Measurements from ENCODE around the gene TAPT1. TPM values are rescaled to one million over a fixed set of nuclear protein-coding genes. Genes with fewer than 3 reads are reported as not detected.
A peak's percentile ranks its signal among the peaks of the same experiment; 100 is the strongest.
"Not testable (repeated sequence)": the region's sequence is repeated elsewhere in the genome, so short reads cannot be mapped to it uniquely, and the experiment has no call there.

TAPT1 gene, protein sequence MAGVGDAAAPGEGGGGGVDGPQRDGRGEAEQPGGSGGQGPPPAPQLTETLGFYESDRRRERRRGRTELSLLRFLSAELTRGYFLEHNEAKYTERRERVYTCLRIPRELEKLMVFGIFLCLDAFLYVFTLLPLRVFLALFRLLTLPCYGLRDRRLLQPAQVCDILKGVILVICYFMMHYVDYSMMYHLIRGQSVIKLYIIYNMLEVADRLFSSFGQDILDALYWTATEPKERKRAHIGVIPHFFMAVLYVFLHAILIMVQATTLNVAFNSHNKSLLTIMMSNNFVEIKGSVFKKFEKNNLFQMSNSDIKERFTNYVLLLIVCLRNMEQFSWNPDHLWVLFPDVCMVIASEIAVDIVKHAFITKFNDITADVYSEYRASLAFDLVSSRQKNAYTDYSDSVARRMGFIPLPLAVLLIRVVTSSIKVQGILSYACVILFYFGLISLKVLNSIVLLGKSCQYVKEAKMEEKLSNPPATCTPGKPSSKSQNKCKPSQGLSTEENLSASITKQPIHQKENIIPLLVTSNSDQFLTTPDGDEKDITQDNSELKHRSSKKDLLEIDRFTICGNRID
- total RNA-seq (ENCODE audit: low replicate concordance) = 11.5 and 21.1 TPM in 2 replicates

DNA sequence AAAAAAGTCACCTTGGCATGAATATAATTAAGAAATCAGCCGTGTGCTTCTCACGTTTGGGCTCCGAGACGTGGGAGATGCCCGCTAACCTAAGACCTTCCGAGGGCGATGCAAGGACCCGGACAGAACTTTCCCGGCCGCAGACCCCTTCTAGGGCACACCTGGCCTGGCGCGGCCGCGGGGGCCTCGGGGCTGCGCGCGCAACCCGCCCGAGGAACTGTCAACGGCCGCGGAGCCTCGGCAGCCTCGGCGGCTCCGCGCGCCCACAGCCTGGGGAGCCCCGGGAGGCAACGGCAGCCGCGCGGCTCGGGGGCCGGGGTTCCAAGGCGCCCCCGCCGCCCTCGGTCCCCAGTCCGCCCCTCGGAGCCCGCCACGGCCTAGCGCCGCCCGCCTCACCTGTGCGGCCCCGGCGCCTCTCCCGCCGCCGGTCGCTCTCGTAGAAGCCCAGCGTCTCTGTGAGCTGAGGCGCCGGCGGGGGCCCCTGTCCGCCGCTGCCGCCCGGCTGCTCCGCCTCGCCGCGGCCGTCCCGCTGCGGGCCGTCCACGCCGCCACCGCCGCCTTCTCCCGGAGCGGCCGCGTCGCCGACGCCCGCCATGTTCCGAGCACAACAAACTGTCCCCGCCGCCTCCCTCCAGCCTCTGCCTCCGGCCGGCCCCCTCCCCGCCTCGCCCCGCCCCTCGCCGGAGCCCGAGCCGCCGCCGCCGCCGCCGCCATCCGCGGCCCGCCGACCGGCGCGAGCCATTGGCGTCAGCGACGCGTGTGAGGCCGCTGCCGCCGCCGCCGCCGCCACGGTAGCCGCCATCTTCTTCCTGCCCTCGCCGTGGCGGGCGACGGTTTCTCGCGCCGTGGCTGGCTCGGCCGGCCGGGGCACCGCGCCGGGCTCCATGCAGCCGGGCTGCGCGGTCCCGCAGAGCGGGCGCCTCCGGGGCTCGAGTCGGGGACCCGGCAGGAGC is at the start of gene TAPT1:
Gene TAPT1, minus strand, starts transcription at position 609 of the 953 bp plus-strand sequence. Its CDS starts 14 bp downstream, at position 595.
- H3K4me3 ChIP-seq (ENCODE audit: low read depth, low read length) = peak within 1 kb of the TSS; percentile 92
- TF ChIP-seq, protein P1, sequence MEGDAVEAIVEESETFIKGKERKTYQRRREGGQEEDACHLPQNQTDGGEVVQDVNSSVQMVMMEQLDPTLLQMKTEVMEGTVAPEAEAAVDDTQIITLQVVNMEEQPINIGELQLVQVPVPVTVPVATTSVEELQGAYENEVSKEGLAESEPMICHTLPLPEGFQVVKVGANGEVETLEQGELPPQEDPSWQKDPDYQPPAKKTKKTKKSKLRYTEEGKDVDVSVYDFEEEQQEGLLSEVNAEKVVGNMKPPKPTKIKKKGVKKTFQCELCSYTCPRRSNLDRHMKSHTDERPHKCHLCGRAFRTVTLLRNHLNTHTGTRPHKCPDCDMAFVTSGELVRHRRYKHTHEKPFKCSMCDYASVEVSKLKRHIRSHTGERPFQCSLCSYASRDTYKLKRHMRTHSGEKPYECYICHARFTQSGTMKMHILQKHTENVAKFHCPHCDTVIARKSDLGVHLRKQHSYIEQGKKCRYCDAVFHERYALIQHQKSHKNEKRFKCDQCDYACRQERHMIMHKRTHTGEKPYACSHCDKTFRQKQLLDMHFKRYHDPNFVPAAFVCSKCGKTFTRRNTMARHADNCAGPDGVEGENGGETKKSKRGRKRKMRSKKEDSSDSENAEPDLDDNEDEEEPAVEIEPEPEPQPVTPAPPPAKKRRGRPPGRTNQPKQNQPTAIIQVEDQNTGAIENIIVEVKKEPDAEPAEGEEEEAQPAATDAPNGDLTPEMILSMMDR (IDR thresholded peaks at IDR 0.05; ENCODE audit: insufficient read depth, low read length) = no peak
- peak; percentile 39 for DNase-seq (ENCODE audit: low read depth)

DNA sequence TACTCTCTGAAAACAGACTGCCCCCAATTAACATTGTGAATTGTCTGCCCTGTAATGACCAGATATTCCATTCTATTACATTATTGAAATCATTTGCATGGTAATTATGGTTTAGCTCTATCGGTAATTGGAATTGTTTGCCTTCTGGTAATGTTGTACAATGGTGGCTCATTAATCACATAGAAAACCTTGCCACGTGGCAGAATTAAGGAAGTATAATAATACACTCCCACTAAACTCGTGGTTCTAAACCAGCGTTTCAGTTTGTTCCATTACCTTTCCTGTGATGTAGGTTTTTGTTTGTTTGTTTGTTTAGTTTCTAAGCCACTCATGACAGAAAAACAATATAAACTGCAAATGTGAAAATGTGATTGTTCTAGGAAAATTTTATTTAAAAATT is 45.1 kb upstream of the TAPT1 start:
- H3K4me3 ChIP-seq (ENCODE audit: low read depth, low read length) = no peak overlapping the region
- TF ChIP-seq, protein P1 (IDR thresholded peaks at IDR 0.05; ENCODE audit: insufficient read depth, low read length) = no peak
- DNase-seq (ENCODE audit: low read depth) = no peak

DNA sequence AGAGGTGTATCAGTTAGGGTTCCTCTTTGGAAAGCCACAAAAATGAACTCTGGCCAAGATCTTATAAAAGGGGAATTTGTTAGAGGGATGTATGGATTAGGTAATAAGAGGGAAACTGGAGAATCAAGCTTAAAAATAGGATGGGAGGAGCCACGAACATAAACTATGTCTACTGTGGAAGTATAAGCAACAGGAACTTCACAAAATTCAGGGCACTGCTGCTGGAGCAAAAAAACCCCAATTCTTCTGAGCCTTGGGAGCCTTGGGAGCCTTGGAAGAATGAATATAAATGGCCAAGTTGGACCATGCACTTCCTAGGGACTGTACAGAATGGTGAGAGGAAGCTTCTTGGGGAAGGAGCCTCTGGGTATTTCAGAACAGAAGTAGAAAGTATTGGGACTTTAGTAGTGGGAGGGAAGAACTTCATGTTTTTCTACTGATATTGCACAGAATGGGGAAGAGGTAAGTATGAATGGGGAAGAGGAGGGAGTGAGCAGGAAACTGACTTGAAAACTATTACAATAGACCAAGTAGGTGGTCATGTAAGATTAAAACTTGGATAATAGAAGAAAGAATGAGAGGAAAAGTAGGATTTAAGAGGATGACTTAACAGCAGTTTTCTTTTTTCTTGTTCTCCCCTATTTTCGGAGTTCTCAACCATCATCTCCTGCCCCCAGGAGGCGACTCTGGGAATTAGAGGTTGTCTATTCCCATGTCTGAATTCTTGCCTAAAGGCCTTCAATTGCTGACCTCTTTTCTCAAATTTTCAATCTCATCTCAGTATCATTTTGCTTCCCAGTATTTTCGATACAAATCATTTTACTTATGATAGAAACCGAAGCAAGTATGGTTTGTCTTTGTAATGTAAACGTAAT is 44.4 kb upstream of the TAPT1 start:
- no peak overlapping the region for H3K4me3 ChIP-seq (ENCODE audit: low read depth, low read length)
- no peak for DNase-seq (ENCODE audit: low read depth)

DNA sequence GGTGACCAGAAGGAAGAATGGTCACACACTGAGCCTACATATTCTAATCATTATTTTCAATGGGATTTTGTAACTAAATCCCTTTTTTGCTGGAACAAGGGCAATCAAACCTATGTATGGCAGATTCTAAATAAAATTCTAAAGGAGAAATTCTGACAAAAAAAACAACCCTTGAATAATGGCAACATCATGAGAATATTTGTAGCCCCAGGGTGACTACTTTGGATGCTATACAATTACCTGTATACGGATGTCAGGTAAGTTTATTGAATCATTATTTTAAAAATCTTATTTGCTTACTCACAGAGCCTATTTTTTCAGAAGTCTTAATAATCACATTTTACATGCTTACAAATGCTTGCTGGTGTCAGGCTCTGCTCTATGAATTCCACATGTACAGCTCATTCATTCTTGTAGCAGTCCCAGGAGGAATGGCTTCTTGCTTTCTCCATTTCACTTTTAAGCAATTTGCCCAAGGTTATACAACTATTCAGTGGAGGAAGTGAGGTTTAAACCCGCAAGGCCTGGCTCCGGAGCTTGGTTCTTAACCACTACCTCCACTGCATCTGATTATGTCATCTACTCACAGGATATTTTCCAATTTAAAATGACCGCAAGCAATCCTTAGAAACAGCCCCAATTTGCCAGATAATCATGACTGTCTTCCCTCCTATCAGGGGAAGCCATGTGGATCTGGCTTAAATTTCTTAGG is 43.6 kb upstream of the TAPT1 start:
- DNase-seq (ENCODE audit: low read depth) = peak; percentile 98
- H3K4me3 ChIP-seq (ENCODE audit: low read depth, low read length) = not testable (repeated sequence)

More for the DNA sequence above, 44.4 kb upstream of the TAPT1 start:
- TF ChIP-seq, protein P1 (IDR thresholded peaks at IDR 0.05; ENCODE audit: insufficient read depth, low read length) = no peak

DNA sequence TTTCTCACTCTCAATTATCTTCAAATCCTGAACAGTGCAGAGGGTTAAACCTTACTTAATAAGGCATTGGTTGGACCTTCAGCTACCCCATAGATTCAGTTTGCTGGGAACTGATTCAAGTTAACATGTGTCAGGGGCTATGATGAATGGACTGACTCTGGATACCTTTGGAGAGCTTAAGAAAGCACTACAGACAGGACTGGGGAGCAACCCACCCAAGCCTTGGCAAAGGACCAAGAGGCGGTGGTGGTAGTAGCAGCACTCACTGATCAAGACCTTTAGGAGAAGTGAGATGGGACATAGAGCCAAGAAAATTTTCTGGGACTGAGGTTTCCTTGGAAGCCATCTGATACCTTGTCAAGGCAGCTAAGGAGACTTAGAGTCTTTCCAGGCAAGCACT is 43.0 kb upstream of the TAPT1 start:
- DNase-seq (ENCODE audit: low read depth) = peak; percentile 40
- TF ChIP-seq, protein P1 (IDR thresholded peaks at IDR 0.05; ENCODE audit: insufficient read depth, low read length) = no peak
- no peak overlapping the region for H3K4me3 ChIP-seq (ENCODE audit: low read depth, low read length)

DNA sequence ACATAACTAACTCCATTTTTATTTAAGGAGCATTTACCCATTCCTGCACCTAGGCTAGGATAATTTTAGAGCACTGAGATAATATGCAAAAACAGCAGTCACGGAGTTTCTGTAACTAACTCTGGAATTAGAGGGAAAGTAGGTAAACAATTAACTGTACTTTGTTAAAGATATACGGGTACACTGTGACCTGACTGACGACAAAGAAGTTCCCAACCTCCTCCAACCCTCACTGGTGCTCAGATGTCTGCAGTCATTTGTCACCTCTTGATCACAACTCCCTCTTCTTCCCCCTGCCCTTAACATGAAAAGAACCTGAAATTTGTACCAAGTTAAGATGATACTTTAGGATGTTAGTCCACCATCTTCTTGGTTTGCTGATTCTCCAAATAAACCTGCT is 42.0 kb upstream of the TAPT1 start:
- TF ChIP-seq, protein P1 (IDR thresholded peaks at IDR 0.05; ENCODE audit: insufficient read depth, low read length) = no peak
- no peak overlapping the region for H3K4me3 ChIP-seq (ENCODE audit: low read depth, low read length)
- DNase-seq (ENCODE audit: low read depth) = no peak
